B cell (primary cell): Measurements from ENCODE around the gene COL4A1. TPM values are rescaled to one million over a fixed set of nuclear protein-coding genes. Genes with fewer than 3 reads are reported as not detected.

ENCODE experiments used
- ATAC-seq: fragments of 200-7000 bp; cut with Tn5 transposase; one replicate; pipeline ENCODE4 v1.10.0; 2021; ENCODE audit warnings: low read depth, mild to moderate bottlenecking, moderate number of reproducible peaks, moderate library complexity
- CTCF ChIA-PET: fragments of 350-600 bp; sonication (Branson Sonifier 250); formaldehyde crosslinking; loops from one replicate; lab custom pipeline; 2021; ENCODE audit warnings: antibody characterized with exemption, inconsistent platforms; lab: Charles Lee
- POLR2A ChIA-PET: fragments of 350-600 bp; sonication (Branson Sonifier 250); formaldehyde crosslinking; loops from one replicate; lab custom pipeline; 2021; ENCODE audit warnings: antibody characterized with exemption; lab: Charles Lee
- DNase-seq: peaks from one replicate; pipeline ENCODE4 v3.0.0; 2013
- H2AFZ ChIP-seq: 2 replicates; pipeline ENCODE4 v1.6.1; 2012; ENCODE audit warnings: mild to moderate bottlenecking, low read depth, low read length; ENCODE audit not compliant: insufficient read depth, poor library complexity, severe bottlenecking
- H3K27ac ChIP-seq, 2 donors: 1 replicate in 1 of 2; 2 replicates in 1 of 2; pipeline ENCODE4 v1.5.1; 2012 to 2013; ENCODE audit warnings: low read length in 2 of 2, mild to moderate bottlenecking in 2 of 2, moderate library complexity in 1 of 2
- H3K27me3 ChIP-seq, 4 experiments: fragments of 200-600 bp in 1 of 4; sonication (generic) in 1 of 4; replicated peaks in 1 of 4; 1 replicate in 2 of 4; 2 replicates in 2 of 4; pipeline versions ENCODE4 v1.6.1 to v1.7.0; 2013 to 2016; ENCODE audit warnings: low read length in 3 of 4, mild to moderate bottlenecking in 2 of 4, mixed read lengths in 1 of 4, moderate library complexity in 1 of 4; ENCODE audit not compliant: insufficient read depth in 4 of 4, control insufficient read depth in 3 of 4; ENCODE audit errors: control extremely low read depth in 1 of 4
- H3K36me3 ChIP-seq, 2 experiments: replicated peaks in 1 of 2; 1 replicate in 1 of 2; 2 replicates in 1 of 2; pipeline versions ENCODE4 v1.6.1 to v1.7.1; 2013; ENCODE audit warnings: low read length in 1 of 2; ENCODE audit not compliant: insufficient read depth in 2 of 2, control insufficient read depth in 1 of 2; ENCODE audit errors: control extremely low read depth in 1 of 2, extremely low read depth in 1 of 2
- H3K4me1 ChIP-seq, 2 donors: fragments of 200-600 bp in 1 of 2; sonication (generic) in 1 of 2; 1 replicate in 1 of 2; 2 replicates in 1 of 2; pipeline versions ENCODE4 v1.5.1 to v1.6.1; 2013 to 2017; ENCODE audit warnings: low read length in 2 of 2; ENCODE audit not compliant: control insufficient read depth in 2 of 2, insufficient read depth in 2 of 2
- H3K4me2 ChIP-seq: replicated peaks from 2 replicates; pipeline ENCODE3; 2012; ENCODE audit warnings: mild to moderate bottlenecking, low read depth, low read length; ENCODE audit not compliant: poor library complexity, severe bottlenecking
- H3K4me3 ChIP-seq, 5 experiments: fragments of 200-600 bp in 1 of 5; sonication (generic) in 1 of 5; 1 replicate in 3 of 5; 2 replicates in 2 of 5; pipeline versions ENCODE4 v1.5.1 to v1.7.0; 2011 to 2016; ENCODE audit warnings: low read length in 4 of 5, mild to moderate bottlenecking in 4 of 5, low read depth in 2 of 5, control low read depth in 1 of 5, moderate library complexity in 1 of 5; ENCODE audit not compliant: insufficient read depth in 1 of 5; ENCODE audit errors: control extremely low read depth in 1 of 5, extremely low read depth in 1 of 5
- H3K79me2 ChIP-seq: fragments of 200-600 bp; sonication (generic); one replicate; pipeline ENCODE4 v1.6.0; 2016; ENCODE audit warnings: low read length; ENCODE audit not compliant: control insufficient read depth, insufficient read depth
- H3K9ac ChIP-seq: fragments of 200-600 bp; sonication (generic); 2 replicates; pipeline ENCODE4 v1.6.1; 2017; ENCODE audit warnings: mild to moderate bottlenecking, low read length, moderate library complexity
- H3K9me3 ChIP-seq, 3 donors: one replicate each; pipeline versions ENCODE4 v1.6.1 to v1.7.1; 2013; ENCODE audit warnings: low read length in 2 of 3; ENCODE audit not compliant: control insufficient read depth in 2 of 3, insufficient read depth in 1 of 3; ENCODE audit errors: control extremely low read depth in 1 of 3
- H4K20me1 ChIP-seq: 2 replicates; pipeline ENCODE4 v1.6.0; 2012; ENCODE audit warnings: mild to moderate bottlenecking, low read length; ENCODE audit not compliant: insufficient read depth, control insufficient read depth, poor library complexity, severe bottlenecking
- H3K27ac Mint-ChIP-seq: one replicate; pipeline ENCODE4 v1.8.0; 2021; ENCODE audit warnings: mixed read lengths
- H3K27me3 Mint-ChIP-seq: one replicate; pipeline ENCODE4 v1.8.0; 2021; ENCODE audit warnings: mixed read lengths
- H3K4me1 Mint-ChIP-seq: one replicate; pipeline ENCODE4 v1.8.0; 2021; ENCODE audit warnings: mixed read lengths
- H3K4me3 Mint-ChIP-seq: one replicate; pipeline ENCODE4 v1.8.0; 2021; ENCODE audit warnings: mixed read lengths
- H3K9me3 Mint-ChIP-seq: one replicate; pipeline ENCODE4 v1.8.0; 2022; ENCODE audit warnings: mixed read lengths; ENCODE audit not compliant: insufficient read depth
- CTCF ChIP-seq: fragments of 200-600 bp; IDR thresholded peaks from one replicate; pipeline ENCODE4 v1.8.0; 2022; ENCODE audit warnings: antibody characterized with exemption, mild to moderate bottlenecking
- EZH2 ChIP-seq: IDR thresholded peaks from 2 replicates; pipeline ENCODE4 v1.6.1; 2012; ENCODE audit warnings: borderline replicate concordance, low read depth, mild to moderate bottlenecking, moderate library complexity, low read length; ENCODE audit not compliant: insufficient read depth, poor library complexity, severe bottlenecking
- WGBS: methylation state at CpG from one replicate; pipeline ENCODE4 v1.1.5; 2013; ENCODE audit warnings: missing lambda C conversion rate; ENCODE audit not compliant: insufficient coverage; 5-methylcytosine and 5-hydroxymethylcytosine counted together
- intact Hi-C: fragments of 100-400 bp; cut with micrococcal nuclease; formaldehyde crosslinking; loops from one replicate; pipeline ENCODE4 v1.10.0; 2022
- polyA plus RNA-seq: library from polyadenylated mRNA; depleted of rRNA; stranded (reverse); fragments of >200 nt; gene quantifications from 2 replicates; pipeline ENCODE4 v1.2.3, GENCODE V29; 2012
- total RNA-seq, 2 donors: library from RNA; stranded (reverse); fragments of 120-200 nt in 1 of 2; gene quantifications; 1 replicate in 1 of 2; 2 replicates in 1 of 2; pipeline versions ENCODE4 v1.2.3 to v1.2.4, GENCODE V29; 2013 to 2022

Gene COL4A1
- total and polyA plus RNA-seq, 2 donors (not counting 1 experiment from before 2014, with no cell fraction given) = not detected

DNA sequence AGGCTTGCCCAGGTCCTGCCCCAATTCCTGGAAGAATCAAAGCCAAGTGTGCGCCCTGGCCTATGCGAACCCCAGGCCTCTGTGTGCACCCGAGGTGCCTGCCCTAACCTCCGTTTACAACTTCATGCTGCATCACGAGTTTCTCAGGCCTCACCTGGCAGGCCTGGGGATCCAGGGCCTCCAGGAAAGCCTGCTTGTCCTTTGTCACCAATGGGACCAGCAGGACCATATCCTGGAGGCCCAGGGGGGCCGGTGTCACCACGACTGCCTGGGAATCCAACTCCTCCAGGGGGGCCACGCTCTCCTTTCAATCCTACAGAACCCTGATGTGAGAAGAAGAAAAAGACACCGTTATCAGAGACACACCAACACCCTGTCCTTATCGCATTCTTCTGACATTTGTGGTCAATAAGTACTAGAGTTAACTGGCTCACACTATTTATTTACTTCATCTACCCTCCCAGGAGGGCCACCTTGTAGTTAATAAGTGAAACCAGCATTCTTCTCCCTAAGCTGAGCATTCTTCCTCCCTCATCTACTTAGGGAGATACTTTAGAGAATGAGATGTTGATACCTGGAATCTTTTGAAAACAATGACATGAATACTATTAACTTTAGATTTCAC, 120.6 kb downstream of the COL4A1 start:
- H3K36me3 ChIP-seq = no peaks in the 10 kb centered on the region
- DNase-seq (no peak), ATAC-seq (no peak)
- TF ChIP-seq EZH2 (no peak), CTCF (no peak)
- Mint-ChIP-seq H3K4me3 (no peak overlapping the region), H3K9me3 (no peaks in the 10 kb centered on the region), H3K27ac (no peak overlapping the region), H3K4me1 (no peaks in the 10 kb centered on the region), H3K27me3 (peaks cover 5% of the 10 kb centered on the region)
- ChIA-PET POLR2A (no interaction called here), CTCF (no interaction called here)
- intact Hi-C loops = no loop called here
- H3K79me2 ChIP-seq = no peaks in the 10 kb centered on the region
- no peak overlapping the region for H2AFZ ChIP-seq
- H3K9me3 ChIP-seq = peaks cover 0 to 6% (median 0%) of the 10 kb centered on the region in 3 donors
- no peaks in the 10 kb centered on the region for H4K20me1 ChIP-seq
- H3K4me3 ChIP-seq = no peak overlapping the region
- H3K9ac ChIP-seq = no peak overlapping the region
- H3K27ac ChIP-seq = no peak overlapping the region
- H3K4me1 ChIP-seq = no peaks in the 10 kb centered on the region
- 91% methylated on average over 5 of the region's 10 CpGs for WGBS
- no peak overlapping the region for H3K4me2 ChIP-seq
- H3K27me3 ChIP-seq = peaks cover 0 to 3% (median 0%) of the 10 kb centered on the region in 4 experiments

GRCh38 chr13:110185696-110186095, 121.3 kb downstream of the COL4A1 start:
- no peaks in the 10 kb centered on the region for H3K4me1 Mint-ChIP-seq
- H3K4me3 Mint-ChIP-seq = no peak overlapping the region
- ChIA-PET POLR2A (no interaction called here), CTCF (no interaction called here)
- Histone ChIP-seq H2AFZ (no peak overlapping the region), H3K27me3 (peaks cover 0 to 3% (median 0%) of the 10 kb centered on the region in 4 experiments), H3K4me2 (no peak overlapping the region), H3K27ac (no peak overlapping the region), H3K4me1 (no peaks in the 10 kb centered on the region), H3K9ac (no peak overlapping the region), H4K20me1 (no peaks in the 10 kb centered on the region), H3K79me2 (no peaks in the 10 kb centered on the region), H3K36me3 (no peaks in the 10 kb centered on the region), H3K4me3 (no peak overlapping the region), H3K9me3 (peaks cover 0 to 6% (median 0%) of the 10 kb centered on the region in 3 donors)
- H3K9me3 Mint-ChIP-seq = no peaks in the 10 kb centered on the region
- TF ChIP-seq EZH2 (no peak), CTCF (no peak)
- WGBS = 93% methylated on average over 14 of the region's 16 CpGs
- H3K27me3 Mint-ChIP-seq = peaks cover 5% of the 10 kb centered on the region
- intact Hi-C loops = no loop called here
- ATAC-seq (no peak), DNase-seq (no peak)
- no peak overlapping the region for H3K27ac Mint-ChIP-seq
